HG02610 (cell line): ENCODE results near the gene SIMC1.
"Not testable (repeated sequence)": the region's sequence is repeated elsewhere in the genome, so short reads cannot be mapped to it uniquely, and the experiment has no call there.

ENCODE experiments used
- ATAC-seq: cut with Tn5 transposase; IDR thresholded peaks from one replicate; pipeline ENCODE4 v1.9.1; 2021; ENCODE audit warnings: mild to moderate bottlenecking, moderate library complexity; ENCODE audit not compliant: unreplicated experiment

Gene SIMC1

DNA sequence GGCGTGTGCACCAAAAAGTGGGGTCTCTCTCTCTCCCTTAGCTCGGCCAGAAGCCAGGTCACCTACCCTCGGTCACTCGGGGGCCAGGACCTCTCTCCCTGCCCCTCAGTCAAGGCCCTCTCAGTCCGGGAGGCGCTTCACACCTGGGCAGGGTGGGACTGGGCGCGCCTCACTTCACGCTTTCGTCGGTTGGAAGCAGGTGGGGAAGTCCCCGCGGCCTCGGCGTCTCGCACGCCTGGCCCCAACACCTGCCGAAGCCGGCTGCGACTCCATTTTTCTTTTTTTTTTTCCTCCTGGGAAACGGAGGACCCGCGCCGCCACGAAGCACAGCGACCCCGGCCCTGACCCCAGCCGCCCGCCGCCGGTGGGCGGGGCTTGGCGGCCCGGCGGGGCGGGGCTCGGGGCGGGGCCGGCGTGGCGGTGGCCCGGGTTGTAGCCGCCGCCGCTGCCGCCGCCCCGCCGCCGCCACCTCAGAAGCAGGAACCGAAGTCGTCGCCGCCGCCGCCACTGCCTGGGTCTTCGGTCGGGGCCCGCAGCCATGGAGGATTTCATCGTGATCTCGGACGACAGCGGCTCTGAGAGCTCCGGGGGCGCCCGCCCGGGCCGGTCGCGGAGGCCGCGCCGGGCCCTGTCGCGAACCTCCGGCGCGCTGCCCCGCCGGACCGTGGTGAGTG is at the start of gene SIMC1:
Gene SIMC1, plus strand, starts transcription at position 454 of the 674 bp plus-strand sequence. Its CDS starts 85 bp downstream, at position 539.
- ATAC-seq: peak; percentile 47

DNA sequence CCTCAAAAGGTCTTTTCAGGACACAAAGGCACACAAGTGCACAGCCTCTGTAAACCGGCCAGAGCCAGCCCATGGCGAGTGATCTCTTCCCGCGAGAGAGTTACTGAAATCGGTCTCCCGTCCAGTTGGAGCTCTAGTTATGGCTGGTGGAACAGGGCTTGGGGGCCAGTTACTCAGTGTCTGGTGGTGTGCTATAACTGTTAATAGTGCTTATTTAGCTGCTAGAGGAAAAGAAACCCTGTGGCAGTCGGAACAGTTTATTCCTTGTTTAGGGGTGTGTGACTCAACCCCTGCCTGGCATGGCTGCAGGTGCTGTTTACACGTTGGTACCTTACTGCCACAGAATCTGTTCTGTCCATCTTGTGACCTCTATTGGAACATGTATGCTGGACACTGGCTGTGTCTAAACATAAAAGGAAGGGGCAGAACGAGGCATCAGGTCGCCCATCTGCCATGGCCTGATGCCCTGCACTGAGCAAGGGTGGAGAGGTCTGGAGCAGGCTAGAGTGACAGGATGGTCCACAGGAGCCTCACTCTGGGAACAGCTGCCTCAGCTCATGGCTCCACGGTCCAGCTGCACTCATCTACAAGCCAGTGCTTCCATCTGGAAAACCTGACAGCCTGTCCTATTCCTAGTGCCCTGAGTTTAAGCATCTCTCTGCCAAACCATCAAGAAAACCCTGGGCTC is 49.6 kb upstream of the SIMC1 start:
- ATAC-seq: no peak

DNA sequence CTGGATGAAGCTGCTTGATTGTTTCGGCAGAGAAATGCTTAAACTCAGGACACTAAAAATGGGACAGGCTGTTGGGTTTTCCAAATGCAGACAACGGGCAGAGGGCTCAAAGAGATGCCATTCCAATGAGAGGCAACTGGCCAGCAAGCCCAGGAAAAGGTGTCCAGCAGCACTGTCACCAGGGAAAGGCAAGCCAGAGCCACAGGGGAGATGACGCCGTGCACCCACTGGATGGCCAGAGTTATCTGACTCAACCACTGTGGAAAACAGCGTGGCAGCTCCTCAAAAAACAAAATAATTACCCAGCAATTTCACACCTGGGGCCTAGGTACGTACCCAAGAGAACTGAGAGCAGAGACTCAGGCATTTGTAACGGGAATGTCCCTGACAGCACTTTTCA is 48.4 kb upstream of the SIMC1 start:
- no peak for ATAC-seq

DNA sequence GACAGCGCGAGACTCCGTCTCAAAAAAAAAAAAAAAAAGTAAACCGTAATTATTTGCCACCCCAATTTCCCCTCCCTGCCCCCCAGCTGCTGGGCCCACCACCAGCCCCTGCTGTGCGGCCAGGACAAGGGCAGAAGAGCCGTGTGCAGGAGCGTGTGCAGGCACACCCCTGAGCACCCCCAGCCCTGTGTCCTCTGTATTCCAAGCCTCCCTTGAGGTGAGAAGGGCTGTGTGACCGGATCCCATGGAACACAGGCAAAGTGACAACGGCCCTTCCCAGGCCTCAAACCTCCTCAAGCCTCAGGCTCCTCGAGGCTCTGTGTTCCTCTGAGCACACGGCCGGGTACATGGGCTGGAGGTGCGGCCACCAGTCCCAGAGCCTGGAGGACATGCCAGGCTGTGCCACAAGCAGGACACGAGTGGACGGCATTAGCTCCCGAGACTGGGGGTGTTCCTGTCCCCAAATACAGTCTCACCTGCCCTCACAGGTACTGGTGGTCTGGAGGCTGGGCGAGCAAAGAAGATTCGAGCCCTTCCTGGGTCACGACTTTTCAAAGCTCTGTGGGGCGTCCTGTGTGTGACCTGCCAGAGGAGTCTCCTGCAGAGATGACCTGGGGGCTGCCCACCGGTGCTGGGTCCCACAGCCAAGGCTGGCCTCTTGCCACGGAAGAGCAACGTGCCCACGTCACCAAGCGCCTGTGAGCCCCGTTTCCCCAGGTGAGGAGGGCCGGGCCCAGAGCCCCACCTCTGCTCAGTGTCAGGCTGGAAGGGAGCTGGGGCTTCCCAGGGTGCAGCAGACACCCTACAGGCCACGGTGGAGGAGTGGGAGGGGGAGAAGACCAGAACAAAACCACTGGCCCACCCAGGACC is 47.1 kb upstream of the SIMC1 start:
- no peak for ATAC-seq

DNA sequence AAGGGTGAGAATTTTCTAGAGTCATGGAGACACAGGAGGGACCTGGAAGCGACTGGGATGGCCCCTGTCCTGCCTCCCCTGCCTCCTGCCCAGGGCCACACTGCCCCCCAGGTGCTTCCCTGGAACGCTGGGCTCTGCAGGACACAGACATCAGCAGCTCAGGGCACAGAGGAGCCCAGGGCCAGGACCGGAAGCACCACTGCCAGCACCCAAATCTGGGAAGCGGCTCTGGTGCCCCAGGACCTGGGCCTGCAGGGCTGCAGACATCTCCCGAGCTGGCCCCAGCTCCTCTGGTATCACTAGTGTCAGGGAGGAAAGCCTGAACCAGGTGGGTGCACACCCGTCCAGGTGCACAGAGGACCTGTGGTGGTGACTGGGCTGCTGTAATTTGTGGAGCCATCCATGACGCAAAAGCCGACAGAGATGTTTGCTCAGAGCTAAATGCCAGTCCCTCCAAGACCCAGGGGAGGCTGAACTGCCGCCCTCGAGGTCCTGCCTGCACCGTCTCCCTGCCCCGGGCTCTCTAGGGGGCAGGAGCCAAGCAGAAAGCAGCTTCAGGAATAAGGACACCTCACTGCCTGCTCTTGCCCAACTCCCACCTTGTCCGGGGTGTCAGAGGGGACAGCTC is 46.0 kb upstream of the SIMC1 start:
- no peak for ATAC-seq

DNA sequence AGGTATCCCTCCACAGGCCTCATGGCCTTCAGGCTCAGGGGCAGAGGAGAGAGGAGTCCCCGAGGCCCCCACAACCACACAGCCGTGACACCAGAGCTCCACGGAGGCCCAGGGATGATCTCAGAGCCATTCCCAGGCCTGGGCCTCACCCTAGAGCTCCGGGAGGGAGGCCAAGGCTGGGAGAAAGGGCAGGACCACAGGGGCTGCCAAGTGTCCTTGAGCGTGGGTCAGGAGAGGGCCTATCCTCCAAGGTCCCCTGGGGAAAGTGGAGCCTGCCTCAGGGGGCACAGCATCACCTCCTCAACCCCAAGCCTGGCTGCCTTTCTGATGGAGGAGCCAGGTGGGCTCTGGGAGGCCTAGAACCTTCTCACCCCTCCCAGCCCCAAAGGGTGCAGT is 45.5 kb upstream of the SIMC1 start:
- ATAC-seq: not testable (repeated sequence)

DNA sequence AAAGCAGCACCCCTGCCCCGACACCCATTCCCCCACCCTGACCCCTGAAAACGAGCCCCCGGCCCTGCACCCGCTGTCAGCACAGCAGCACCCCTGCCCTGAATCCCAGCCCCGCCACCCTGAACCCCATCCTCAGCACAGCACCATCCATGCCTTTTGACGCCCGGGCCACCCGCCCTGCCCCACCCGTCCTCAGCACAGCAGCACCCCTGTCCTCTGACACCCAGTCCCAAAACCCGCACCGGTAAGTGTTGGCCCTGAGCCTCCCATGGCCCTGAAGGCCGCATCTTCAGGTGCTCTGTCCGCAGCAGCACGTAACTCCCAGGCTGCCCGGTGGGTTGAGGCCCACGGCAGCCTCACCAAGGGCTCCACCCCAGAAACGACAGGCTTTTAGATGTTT is 44.6 kb upstream of the SIMC1 start:
- not testable (repeated sequence) for ATAC-seq

DNA sequence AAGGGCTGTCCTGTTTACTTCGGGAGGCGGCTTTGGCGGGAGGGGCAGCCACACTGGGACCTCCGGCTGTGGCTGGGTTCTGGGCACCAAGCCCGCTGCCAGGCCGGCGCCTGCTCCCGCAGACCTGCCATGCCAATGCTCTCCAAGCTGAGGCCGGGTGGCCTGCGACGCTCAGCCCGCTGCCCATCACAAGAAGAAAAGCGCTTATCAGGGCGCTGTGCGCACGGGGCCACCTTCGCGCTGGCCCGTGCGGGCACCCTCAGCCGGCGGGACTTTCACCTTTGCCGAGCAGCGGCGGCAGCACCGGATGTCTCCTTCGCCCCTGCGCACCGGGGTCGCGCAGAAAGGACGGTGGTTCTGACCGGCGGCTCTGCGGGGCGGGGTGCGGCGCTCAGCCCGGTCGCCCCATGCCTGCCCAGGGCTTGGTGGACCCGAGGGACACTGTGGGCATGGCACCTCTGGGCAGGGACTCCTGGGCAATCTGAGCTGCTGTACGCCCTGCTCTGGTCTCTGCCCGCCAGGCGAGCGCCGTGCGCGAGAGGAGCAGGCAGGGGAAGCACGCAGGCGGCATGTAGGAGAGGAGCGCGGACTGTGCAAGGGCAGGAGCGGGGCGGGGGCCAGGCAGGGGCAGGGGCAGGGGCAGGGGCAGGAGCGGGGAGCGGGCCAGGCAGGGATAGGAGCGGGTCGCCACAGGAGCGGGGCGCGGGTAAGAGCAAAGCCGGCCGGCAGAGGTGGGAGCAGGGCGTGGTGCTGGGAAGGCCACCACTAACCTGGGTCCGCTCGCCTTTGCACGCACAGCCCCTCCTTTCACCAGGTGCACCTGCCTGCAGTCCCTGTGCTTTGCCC is 43.8 kb upstream of the SIMC1 start:
- not testable (repeated sequence) for ATAC-seq

DNA sequence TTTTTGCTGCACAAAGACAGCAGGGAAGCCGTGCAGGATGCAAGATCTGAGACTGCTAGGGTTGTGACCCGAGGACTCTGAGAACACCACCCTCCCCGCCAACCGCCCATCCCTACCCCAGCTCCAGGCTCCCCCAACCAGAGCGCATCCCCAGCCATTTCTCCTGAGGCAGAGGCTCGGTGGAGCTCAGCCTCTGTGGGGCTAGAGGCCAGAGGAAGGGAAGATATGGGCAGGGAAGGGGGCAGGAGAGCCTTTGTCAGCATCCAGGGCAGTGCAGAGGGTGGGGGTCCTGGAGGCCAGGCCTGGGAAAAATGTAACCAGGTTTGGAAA is 43.2 kb upstream of the SIMC1 start:
- not testable (repeated sequence) for ATAC-seq

DNA sequence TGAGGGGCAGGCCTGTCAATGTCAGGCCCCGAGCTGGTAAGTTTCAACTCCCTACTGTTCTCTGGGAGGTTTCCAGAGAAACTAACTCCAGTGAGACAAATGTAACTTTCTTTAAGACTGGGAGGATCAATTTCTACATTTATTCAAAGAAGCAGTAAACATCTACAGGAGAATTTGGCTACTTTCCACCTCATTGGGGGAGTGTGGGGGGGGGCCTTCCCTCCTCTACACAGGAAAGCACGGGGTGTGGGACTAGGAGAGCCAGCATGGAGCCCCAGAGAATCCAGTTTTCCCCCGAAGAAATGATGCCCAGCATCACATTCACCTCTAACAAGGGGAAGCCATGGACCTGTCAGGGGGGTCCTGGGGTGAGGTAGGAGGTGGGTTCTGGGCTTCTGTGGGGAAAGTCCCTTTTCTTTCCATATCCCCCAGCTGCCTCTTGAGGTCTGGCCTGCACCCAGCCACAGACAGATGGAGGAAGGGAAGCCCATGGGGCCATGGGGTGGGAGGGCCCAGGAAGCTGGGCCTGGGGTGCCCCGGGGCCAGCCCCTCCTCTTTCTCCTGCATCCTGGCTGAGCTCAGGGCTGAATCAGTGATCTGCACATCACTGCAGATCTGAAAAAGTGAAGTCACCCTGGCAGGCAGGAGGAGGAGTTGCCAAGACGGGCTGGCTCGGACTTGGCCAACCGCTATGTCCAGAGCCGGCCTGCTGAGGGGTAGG is 42.6 kb upstream of the SIMC1 start:
- not testable (repeated sequence) for ATAC-seq

DNA sequence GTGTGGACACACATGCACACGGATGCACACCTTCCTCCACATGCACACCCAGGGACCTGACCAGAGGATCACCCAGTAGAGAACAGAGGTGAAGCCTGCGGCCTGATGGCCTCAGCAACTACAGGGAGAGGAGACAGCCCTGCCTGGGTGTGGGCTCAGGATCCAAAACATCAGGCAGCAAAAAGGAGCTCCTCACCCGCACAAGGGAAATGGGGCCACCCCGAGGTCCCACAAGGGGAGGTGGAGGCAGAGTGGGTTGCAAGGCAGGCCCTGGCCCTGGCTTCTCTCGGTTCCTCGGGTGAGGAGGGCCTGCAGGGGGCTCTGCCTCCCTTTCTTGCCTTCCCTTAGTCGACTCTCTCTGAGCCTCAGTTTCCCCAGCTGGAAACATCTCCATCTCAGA is 41.4 kb upstream of the SIMC1 start:
- not testable (repeated sequence) for ATAC-seq

DNA sequence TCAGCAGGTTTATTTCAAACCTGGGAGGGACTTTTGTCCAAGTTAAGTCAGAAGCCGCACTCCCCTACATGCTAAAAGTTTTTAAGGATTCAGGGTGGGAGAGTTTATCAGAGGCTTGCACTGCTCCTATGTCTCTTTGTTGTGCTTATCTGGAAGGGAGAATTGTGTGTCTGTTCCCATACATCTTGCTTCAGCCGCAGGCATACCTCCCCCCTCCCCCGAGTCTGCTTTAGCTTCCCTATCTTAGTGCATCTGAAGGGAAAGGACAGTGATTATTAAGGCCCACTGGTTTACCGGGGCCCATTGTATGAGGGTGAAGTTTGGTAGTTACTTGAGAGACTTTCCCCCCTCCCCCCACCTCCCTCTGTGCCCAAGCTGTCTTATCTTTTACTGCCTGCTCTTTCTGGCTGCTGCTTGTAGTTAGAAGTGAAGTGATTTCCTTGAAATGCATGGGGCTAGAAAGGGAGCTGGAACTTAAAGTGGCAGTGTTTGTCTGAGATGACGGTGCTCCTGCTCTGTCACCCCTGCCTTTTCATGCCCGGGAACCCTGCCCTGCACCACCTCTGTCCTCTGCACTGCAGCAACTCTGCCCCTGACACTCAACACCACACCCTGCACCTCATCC is 40.9 kb upstream of the SIMC1 start:
- ATAC-seq: not testable (repeated sequence)

DNA sequence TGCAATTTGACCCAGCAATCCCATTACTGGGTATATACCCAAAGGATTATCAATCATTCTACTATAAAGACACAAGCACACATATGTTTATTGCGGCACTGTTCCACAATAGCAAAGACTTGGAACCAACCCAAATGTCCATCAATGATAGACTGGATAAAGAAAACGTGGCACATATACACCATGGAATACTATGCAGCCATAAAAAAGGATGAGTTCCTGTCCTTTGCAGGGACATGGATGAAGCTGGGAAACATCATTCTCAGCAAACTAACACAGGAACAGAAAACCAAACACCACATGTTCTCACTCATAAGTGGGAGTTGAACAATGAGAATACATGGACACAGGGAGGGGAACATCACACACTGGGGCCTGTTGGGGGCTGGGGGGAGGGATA is 39.9 kb upstream of the SIMC1 start:
- ATAC-seq: not testable (repeated sequence)

DNA sequence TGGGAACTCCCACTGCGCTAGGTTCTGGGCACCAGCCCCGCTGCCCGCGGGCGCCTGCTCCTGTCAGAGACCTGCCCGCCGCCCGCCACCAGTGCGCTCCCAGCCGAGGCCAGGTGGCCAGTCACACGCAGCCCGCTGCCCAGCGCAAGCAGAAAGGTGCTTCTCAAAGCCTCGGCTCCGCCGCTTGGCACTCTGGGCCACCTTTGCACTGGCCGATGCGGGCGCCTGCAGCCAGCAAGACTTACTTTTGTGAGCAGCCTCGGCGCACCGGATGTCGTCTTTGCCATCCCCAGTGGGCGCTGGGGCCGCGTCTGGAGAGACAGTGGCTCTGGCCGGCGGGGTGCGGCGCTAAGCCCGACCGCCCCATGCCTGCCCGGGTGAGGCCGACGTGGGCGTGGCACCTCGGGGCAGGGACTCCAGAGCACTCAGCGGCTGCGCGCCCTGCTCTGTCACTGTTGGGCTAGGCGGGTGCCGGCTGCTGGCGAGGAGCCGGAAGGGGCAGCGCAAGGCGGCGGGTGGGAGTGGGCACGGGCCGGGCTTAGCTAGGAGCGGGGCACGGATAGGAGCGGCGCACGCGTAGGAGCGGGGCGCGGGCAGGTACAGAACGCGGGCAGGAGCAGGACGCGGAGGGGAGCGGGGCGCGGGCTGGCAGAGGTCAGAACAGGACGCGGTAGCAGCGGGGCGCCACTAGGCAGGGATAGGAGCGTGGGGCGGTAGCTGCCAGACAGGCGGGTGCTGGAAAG is 39.1 kb upstream of the SIMC1 start:
- ATAC-seq: not testable (repeated sequence)

DNA sequence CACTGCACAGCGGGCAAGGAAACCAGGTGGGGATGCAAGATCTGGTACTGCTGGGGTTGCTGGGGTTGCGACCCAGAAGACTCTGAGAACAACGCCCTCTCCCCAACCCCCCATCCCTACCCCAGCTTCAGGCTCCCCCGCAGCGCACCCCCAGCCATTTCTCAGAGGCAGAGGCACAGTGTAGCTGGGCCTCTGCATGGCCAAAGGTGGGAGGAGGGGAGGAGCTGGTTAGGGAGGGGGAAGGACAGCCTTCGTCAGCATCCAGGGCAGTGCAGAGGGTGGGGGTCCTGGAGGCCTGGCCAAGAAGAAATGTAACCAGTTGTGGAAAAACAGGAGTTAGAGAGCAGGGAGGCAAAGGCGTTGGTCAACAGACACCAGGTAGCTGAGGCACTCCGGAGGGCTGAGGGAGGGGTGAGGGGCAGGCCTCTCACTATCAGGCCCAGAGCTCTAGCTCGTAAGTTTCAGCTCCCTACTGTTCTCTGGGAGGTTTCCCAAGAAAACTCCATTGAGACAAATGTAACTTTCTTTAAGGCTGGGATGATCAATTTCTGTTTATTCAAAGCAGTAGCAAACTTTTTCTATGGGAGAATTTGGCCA is 38.3 kb upstream of the SIMC1 start:
- not testable (repeated sequence) for ATAC-seq

DNA sequence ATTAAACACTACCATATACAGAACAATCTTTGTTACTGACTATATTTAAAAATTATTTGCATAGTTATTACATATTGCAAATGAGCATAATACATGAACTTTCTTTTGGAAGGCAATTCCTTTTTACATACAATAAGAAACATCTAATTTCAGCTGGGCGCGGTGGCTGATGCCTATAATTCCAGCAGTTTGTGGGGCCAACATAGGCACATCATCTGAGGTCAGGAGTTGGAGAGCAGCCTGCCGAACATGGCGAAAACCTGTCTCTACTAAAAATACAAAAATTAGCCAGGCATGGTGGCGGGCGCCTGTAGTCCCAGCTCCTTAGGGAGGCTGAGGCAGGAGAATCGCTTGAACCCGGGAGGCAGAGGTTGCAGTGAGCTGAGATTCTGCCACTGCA is 36.4 kb upstream of the SIMC1 start:
- no peak for ATAC-seq

DNA sequence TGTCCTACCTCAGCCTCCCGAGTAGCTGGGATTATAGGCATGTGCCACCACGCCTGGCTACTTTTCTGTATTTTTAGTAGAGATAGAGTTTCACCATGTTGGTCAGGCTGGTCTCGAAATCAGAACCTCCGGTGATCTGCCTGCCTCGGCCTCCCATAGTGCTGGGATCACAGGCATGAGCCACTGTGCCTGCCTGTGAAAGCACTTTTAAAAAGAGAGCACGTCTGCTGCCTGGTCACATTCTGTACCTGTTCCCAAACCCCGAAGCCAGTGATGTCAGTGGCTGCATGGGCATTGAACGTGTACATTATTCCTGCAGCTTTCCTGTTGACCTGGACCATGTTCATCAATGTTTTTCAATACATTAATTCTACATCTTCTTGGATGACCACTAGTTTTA is 35.1 kb upstream of the SIMC1 start:
- ATAC-seq: no peak

DNA sequence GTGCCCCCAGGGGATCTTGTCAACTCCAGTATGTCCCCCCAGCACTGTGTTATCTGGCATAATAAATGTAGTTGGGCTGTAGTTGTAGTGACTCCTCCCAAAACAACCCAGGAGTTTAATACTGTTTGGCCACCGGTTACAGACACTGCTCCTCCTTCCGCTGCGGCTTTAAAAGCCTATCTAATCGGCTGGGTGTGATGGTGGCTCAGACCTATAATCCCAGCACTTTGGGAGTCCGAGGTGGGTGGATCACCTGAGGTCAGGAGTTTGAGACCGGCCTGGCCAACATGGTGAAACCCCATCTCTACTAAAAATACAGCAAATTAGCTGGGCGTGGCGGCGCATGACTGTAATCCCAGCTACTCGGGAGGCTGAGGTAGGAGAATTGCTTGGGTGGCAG is 34.7 kb upstream of the SIMC1 start:
- ATAC-seq: not testable (repeated sequence)
